ENCODE results near the gene RSPH4A.
A peak's percentile ranks its signal among the peaks of the same experiment; 100 is the strongest.

Gene RSPH4A

DNA sequence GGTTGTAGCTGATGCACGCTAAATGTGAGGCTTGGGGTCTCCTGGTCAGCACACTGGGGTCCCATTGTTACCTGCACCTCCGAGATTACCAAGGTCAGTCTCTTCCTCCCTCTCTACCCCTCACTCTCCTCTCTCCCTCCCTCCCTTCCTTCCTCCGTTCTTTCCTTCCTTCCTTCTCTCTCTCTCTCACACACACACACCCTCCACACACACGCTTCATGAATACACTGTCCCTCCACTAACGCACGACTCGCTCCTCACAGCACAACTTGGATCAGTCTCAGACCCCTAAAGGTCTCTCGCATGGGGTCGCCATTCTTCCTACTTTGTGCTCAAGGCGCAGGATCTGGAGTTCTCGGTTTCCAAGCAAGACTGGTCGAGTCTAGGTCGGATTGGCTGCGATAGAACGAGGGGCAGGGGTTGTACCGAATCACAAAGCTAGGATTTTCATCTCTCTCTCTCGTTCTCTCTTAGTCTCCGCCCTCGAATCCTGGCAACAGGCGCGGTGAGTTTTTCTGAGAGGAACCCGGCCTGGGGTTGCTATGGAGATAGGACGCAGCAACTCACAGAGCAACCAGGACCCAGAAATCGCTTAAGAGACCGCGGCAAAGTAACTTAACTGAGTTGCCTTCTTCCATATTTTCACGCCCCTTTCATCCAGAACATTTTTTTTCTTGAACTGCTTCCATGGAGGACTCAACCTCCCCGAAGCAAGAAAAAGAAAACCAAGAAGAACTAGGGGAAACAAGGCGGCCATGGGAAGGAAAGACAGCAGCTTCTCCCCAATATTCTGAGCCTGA lies at the start of gene RSPH4A:
TSS of gene RSPH4A (plus strand) at position 543 of the 800 bp plus-strand sequence. CDS start at position 688, 145 bp downstream.
- Histone ChIP-seq H3K27ac (peak within 1 kb of the TSS in 1 of 2 donors; percentile 36), H3K4me3 (peak within 1 kb of the TSS; percentile 73)
- peak; percentile 93 for DNase-seq (ENCODE audit: low spot score)
- TF ChIP-seq, protein P1, sequence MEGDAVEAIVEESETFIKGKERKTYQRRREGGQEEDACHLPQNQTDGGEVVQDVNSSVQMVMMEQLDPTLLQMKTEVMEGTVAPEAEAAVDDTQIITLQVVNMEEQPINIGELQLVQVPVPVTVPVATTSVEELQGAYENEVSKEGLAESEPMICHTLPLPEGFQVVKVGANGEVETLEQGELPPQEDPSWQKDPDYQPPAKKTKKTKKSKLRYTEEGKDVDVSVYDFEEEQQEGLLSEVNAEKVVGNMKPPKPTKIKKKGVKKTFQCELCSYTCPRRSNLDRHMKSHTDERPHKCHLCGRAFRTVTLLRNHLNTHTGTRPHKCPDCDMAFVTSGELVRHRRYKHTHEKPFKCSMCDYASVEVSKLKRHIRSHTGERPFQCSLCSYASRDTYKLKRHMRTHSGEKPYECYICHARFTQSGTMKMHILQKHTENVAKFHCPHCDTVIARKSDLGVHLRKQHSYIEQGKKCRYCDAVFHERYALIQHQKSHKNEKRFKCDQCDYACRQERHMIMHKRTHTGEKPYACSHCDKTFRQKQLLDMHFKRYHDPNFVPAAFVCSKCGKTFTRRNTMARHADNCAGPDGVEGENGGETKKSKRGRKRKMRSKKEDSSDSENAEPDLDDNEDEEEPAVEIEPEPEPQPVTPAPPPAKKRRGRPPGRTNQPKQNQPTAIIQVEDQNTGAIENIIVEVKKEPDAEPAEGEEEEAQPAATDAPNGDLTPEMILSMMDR (IDR thresholded peaks at IDR 0.05): no peak

DNA sequence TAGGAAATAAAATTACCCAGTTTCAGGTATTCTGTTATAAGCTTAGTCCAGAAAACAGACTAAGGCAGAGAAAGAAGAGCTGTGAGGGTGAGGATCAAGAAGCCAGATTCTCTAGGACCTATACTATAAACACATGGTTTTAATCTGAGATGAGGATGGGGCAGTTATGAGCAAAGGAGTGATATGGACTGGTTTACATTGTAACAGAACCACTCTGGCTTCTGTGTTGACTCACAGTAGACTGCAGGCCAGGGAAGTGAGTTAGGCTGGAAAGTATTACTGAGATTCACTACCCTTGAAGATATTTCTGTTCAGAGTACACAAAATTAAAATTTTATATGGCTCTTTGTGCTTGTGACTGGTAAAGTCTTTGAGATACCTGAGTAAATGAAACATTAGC lies 48.2 kb upstream of the RSPH4A start:
- Histone ChIP-seq H3K27ac (no peak overlapping the region), H3K4me3 (no peak overlapping the region)
- DNase-seq (ENCODE audit: low spot score): no peak
- TF ChIP-seq, protein P1 (IDR thresholded peaks at IDR 0.05): no peak

DNA sequence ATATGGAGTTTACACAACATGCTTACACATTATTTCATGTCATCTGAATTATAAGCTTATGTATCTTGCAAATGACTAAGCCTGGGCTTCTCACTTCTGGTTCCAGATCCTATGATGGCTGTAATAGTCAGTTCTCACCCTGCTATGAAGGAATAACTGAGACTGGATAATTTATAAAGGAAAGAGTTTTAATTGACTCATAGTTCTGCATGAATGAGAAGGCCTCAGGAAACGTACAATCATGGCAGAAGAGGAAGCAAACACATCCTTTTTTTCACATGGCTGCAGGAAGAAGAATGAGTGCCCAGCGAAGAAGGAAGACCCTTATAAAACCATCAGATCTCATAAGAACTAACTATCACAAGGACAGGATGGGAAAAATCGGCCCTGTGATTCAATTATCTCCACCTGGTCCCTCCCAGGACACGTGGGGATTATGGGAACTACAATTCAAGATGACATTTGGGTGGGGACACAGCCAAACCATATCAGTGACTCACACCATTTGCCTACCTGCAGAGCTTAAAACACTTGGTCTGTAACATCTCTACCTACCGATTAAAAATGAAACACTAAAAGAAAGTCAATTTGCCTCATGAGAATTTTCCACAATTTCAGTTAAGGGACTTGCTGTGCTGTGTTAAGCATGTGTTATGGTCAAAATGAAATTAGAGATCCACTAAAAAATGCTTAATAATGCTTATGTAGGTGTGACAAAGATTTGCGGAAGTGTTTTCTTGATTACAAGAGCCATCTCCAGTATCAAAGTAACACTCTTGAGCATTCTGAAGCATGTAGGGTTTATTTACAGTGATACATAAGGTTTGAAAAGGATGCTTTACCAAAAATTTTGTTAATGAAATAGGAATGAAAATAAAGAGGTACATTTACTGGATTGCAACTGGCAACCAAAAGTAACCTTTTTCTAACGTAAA lies 47.2 kb upstream of the RSPH4A start:
- H3K27ac ChIP-seq: no peak overlapping the region
- DNase-seq (ENCODE audit: low spot score): no peak
- TF ChIP-seq, protein P1 (IDR thresholded peaks at IDR 0.05): no peak
- no peak overlapping the region for H3K4me3 ChIP-seq

DNA sequence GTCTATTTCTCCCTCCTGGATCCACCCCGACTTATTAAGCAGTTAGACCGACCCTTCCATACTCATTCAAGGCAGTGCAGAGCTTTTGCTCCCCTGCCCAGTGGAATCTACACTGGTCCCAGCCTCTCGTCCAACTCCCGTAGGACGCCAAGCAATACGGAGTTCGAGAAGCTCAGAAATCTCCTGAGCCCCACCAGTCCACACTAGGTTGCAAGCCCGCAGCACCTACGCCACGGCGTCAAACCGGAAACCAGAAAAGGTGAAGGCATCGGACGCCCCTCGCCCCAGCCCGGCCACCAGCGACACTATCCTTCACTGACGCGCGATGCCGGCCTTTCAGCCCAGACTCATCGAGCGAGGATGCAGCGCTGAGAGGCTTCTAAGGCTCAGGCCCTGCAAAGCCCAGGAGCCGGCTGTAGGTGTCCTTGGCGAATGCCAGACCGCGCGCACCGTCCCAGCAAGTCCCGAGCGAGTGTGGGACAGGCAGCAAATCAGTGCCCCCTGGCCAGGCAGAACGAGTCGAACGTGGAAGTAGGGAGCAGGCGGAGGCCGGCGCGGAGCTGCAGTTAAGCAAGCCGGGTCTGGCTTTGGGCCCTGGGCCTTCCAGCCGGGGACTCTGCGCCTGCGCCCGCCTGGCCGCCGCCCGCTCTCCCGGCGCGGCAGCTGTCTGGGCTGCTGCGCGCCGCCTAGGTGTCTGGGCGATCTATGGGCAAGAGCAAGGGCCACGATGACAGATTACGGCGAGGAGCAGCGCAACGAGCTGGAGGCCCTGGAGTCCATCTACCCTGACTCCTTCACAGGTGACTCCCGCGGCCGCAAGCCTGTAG lies 45.2 kb upstream of the RSPH4A start, which contains the start of gene RWDD1:
TSS of gene RWDD1 (plus strand) at position 649 of the 827 bp plus-strand sequence. CDS start at position 728, 79 bp downstream.
- TF ChIP-seq, protein P1 (IDR thresholded peaks at IDR 0.05): no peak
- H3K27ac ChIP-seq: peak within 1 kb of the TSS; percentile 86 to 99
- peak within 1 kb of the TSS; percentile 98 for H3K4me3 ChIP-seq
- peak; percentile 99 for DNase-seq (ENCODE audit: low spot score)

DNA sequence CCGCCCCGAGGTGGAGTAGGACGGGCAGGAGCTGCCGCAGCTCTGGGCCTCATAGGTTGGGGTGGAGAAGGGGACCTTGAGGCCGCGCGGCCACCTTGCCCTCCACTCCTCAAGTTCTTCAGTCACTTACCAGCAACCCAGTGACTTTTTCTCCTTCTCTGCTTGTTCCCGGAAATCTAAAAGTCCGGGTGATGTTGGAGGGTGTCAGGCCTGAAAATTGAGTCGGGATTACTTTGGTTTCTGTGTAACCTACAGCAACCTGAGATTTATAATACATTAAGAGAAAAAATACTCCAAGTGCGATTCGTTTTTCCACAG lies 44.6 kb upstream of the RSPH4A start:
- TF ChIP-seq, protein P1 (IDR thresholded peaks at IDR 0.05): no peak
- DNase-seq (ENCODE audit: low spot score): no peak

DNA sequence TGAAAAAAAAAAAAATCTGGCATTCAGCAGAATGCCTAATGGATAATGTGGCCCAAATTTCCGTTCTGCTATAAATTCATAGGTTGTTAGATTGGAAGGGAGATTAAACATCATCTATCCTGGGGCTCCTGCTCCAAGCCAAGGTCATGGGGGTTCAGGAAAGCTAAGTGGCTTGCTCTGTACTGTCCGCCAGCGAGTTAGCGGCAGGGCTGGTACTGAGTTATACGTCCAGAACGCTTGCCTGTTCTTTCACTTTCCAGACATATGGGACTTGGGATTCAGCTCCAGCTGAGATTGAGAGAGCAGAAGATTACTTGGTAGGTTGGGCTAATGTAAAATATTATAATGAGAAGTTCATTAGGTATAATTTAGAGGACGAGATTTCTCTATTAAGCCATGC lies 44.1 kb upstream of the RSPH4A start:
- peak overlapping the region; percentile 98 for H3K4me3 ChIP-seq
- no peak for DNase-seq (ENCODE audit: low spot score)

More for the DNA sequence above, 44.6 kb upstream of the RSPH4A start:
- Histone ChIP-seq H3K27ac (peak overlapping the region; percentile 86 to 99), H3K4me3 (peak overlapping the region; percentile 98)

More for the DNA sequence above, 44.1 kb upstream of the RSPH4A start:
- H3K27ac ChIP-seq: peak overlapping the region in 1 of 2 donors; percentile 99
- TF ChIP-seq, protein P1 (IDR thresholded peaks at IDR 0.05): no peak

Data from coronary artery (tissue), 2 donors.